Ishikawa (cell line): ENCODE data around the gene RAB28.

Source experiments
- RAD21 ChIP-seq: IDR thresholded peaks from 2 replicates; pipeline ENCODE4 v1.6.1; 2012; ENCODE audit warnings: low read depth
- TAF1 ChIP-seq: IDR thresholded peaks from 2 replicates; pipeline ENCODE4 v1.6.1; 2012; ENCODE audit warnings: low read depth, mild to moderate bottlenecking
- ZBTB7A ChIP-seq: IDR thresholded peaks from 2 replicates; pipeline ENCODE4 v1.6.1; 2012; ENCODE audit warnings: low read depth
- TF ChIP-seq, protein P1 (sequence below): IDR thresholded peaks from 2 replicates; pipeline ENCODE4 v1.6.1; 2012; ENCODE audit warnings: low read depth, mild to moderate bottlenecking

DNA sequence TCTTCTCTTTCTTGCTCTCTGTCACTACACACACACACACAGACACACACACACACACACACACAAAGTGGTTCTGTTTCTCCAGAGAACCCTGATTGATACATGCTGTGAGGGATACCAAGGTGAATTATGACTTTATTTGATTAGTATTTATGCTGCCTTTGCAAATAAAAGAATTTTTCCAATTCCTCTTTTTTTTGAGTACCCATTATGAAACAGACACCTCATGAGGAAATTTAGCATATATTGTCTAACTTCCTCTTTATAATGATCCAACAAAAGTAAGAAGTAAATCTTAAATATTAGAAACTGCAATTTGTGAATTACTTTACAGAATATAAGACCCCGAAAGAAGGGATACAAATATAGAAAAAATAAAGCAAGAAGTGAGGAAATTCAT is 14.3 kb upstream of the RAB28 start:
- no peak for TF ChIP-seq ZBTB7A
- TF ChIP-seq, protein P1, sequence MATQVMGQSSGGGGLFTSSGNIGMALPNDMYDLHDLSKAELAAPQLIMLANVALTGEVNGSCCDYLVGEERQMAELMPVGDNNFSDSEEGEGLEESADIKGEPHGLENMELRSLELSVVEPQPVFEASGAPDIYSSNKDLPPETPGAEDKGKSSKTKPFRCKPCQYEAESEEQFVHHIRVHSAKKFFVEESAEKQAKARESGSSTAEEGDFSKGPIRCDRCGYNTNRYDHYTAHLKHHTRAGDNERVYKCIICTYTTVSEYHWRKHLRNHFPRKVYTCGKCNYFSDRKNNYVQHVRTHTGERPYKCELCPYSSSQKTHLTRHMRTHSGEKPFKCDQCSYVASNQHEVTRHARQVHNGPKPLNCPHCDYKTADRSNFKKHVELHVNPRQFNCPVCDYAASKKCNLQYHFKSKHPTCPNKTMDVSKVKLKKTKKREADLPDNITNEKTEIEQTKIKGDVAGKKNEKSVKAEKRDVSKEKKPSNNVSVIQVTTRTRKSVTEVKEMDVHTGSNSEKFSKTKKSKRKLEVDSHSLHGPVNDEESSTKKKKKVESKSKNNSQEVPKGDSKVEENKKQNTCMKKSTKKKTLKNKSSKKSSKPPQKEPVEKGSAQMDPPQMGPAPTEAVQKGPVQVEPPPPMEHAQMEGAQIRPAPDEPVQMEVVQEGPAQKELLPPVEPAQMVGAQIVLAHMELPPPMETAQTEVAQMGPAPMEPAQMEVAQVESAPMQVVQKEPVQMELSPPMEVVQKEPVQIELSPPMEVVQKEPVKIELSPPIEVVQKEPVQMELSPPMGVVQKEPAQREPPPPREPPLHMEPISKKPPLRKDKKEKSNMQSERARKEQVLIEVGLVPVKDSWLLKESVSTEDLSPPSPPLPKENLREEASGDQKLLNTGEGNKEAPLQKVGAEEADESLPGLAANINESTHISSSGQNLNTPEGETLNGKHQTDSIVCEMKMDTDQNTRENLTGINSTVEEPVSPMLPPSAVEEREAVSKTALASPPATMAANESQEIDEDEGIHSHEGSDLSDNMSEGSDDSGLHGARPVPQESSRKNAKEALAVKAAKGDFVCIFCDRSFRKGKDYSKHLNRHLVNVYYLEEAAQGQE = no peak
- TF ChIP-seq RAD21 = no peak
- TF ChIP-seq TAF1 = no peak
